ENCODE results near the gene CNTN4.

DNA sequence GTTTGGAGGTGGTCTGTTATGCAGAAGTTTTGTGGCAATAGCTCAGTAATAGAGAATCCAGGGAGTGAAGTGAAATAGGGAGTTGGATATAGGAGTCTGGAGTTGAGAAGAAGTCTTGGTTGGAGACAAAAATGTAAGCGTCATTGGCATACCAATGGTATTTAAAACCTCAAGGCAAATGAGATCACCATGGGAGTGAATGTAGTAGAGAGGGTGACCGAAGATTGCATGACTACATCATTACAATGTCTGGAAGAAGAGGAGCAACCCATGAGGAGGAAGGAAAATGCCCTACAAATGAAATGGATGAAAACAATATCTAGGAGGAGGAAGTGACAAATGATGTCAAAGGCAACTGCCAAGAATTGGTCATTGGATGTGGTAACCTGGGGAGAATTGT is 54.4 kb downstream of the CNTN4 start:
- no peak for TF ChIP-seq POLR2A (IDR thresholded peaks at IDR 0.05)
- TF ChIP-seq, protein P1, sequence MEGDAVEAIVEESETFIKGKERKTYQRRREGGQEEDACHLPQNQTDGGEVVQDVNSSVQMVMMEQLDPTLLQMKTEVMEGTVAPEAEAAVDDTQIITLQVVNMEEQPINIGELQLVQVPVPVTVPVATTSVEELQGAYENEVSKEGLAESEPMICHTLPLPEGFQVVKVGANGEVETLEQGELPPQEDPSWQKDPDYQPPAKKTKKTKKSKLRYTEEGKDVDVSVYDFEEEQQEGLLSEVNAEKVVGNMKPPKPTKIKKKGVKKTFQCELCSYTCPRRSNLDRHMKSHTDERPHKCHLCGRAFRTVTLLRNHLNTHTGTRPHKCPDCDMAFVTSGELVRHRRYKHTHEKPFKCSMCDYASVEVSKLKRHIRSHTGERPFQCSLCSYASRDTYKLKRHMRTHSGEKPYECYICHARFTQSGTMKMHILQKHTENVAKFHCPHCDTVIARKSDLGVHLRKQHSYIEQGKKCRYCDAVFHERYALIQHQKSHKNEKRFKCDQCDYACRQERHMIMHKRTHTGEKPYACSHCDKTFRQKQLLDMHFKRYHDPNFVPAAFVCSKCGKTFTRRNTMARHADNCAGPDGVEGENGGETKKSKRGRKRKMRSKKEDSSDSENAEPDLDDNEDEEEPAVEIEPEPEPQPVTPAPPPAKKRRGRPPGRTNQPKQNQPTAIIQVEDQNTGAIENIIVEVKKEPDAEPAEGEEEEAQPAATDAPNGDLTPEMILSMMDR (IDR thresholded peaks at IDR 0.05), result no peak
